HG03108 (cell line): ENCODE data around the gene AUNIP.
A peak's percentile ranks its signal among the peaks of the same experiment; 100 is the strongest.

ENCODE experiments used
- ATAC-seq: cut with Tn5 transposase; IDR thresholded peaks from one replicate; pipeline ENCODE4 v1.9.1; 2021; ENCODE audit warnings: moderate library complexity; ENCODE audit not compliant: unreplicated experiment

Gene AUNIP, protein sequence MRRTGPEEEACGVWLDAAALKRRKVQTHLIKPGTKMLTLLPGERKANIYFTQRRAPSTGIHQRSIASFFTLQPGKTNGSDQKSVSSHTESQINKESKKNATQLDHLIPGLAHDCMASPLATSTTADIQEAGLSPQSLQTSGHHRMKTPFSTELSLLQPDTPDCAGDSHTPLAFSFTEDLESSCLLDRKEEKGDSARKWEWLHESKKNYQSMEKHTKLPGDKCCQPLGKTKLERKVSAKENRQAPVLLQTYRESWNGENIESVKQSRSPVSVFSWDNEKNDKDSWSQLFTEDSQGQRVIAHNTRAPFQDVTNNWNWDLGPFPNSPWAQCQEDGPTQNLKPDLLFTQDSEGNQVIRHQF

DNA sequence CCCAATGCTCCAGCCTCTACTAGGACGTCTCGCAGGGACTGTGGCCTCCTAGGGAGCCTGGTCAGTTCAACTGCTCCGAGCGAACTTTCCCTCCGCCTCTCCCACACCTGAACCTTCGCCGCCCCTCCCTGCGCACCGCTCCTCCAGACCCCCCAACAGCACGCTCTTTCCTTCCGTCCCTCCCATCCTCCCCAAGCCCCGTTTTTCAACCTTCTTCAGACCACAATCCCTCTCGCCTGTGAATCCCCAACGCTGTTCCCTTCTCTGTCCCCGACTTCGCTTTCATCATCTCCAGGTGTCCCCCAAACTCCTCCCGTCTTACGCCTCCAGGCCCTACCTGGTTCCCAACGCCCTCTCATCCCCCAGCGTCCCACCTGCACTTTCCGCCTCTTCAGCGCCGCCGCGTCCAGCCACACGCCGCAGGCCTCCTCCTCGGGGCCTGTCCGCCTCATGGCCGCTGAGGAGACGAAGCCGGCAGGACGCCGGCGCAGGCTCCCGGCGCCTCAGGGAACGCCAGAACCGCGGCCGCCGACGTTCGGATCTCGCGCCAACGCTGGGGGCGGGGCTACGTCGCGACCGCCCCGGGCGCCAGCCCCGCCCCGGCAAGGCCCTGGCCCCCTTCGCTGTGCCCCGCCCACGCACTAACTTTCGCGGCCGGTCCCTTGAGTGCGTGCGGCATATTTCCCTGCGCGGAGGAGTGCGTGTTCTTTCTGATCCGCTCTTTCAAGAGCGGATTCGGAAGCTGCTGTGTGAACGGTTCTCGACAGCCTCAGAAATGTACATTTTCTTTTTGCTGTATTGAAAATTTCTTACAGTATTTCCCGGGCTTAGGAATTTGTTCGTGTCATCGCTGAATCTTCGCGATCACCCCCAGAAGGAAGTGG lies at the start of gene AUNIP:
TSS of gene AUNIP (minus strand) at position 552 of the 884 bp plus-strand sequence. CDS start at position 452, 100 bp downstream.
- peak; percentile 82 for ATAC-seq

DNA sequence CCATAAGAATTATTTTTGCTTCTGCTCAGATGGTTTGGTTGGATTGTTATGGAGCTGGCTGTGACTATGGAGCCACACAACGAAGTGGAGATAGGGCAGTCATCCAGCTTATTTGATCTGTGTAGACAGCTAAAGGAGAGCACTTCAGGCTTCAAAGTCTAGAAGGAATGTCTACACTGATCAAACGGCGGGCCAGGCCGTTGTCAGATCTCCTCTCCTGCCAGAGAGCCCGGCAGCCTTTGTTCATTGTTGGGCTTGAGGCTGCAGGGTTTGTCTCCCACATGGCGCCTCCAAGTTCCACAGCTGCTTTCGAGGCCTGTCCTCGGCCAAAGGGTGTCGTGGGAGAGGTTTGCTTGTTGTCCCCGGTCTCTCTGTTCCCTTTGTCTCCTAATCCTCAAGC lies 49.8 kb upstream of the AUNIP start:
- ATAC-seq: no peak

DNA sequence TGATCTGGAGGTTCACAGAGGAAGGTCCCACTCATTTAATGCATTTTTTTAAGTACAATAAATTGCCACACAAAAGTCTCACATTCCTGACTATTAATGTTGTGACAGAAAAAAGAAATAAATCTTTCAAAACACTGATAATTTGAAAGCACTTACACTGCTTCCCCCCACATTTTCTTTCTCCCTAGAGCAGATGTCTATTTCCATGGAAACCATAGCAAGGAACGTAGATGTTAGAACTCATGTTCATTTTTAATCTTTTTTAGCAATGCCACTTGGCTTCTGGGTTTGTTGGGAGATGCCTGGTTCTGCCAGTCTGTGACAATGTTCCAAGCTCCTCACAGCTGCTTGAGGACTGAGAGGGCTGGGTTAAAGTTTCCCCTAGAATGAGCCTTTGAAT lies 48.9 kb upstream of the AUNIP start:
- ATAC-seq: no peak

DNA sequence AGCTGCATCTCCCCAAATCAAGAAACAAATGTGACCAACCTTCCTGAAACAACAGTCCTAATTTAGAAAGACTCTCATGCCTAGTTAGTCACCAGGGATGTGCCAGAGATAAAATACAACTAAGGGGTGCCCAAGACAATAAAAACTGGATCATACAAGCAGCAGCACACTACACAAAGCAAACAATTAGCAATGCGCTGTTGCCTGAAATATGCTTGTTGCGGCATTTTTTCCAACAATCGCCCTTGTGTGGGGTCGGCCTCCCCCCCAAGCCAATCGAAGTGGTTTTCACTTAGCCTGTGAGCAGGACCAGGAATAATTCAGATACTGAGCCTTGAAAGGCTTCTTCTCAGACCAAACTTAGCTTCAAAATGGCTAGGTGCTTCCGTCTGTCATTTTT lies 48.3 kb upstream of the AUNIP start:
- no peak for ATAC-seq

DNA sequence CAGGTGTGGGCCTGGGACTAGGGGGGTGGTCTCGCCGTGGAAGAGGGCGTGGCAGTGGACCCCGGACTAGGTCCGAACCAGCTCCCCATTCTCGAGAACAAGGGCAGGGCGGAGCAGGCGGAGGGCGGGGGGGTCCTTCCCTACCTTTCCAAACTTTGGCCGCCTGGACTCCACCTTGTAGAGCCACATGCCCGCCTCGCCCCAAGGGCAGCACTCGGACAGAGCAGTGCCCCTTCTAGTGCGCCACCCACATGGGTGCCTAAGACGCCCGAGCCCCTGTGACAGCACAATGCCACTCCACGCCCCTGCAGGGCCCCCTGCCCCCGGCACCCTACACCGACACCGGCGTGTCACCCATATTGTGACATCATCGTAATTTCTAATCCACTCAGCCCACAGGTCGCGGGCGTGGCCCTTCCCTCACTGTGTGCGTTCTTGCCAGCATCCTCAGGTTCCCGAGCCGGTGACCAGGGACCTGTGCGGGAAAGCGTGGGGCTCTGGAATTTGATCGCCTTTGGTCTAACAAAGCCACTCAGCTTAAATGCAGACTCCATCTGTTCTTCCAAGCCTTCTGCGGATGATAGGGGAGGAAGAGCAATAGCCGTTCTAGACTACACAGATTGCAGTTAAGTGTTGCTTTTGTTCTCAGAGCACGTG lies 47.5 kb upstream of the AUNIP start:
- ATAC-seq: no peak

DNA sequence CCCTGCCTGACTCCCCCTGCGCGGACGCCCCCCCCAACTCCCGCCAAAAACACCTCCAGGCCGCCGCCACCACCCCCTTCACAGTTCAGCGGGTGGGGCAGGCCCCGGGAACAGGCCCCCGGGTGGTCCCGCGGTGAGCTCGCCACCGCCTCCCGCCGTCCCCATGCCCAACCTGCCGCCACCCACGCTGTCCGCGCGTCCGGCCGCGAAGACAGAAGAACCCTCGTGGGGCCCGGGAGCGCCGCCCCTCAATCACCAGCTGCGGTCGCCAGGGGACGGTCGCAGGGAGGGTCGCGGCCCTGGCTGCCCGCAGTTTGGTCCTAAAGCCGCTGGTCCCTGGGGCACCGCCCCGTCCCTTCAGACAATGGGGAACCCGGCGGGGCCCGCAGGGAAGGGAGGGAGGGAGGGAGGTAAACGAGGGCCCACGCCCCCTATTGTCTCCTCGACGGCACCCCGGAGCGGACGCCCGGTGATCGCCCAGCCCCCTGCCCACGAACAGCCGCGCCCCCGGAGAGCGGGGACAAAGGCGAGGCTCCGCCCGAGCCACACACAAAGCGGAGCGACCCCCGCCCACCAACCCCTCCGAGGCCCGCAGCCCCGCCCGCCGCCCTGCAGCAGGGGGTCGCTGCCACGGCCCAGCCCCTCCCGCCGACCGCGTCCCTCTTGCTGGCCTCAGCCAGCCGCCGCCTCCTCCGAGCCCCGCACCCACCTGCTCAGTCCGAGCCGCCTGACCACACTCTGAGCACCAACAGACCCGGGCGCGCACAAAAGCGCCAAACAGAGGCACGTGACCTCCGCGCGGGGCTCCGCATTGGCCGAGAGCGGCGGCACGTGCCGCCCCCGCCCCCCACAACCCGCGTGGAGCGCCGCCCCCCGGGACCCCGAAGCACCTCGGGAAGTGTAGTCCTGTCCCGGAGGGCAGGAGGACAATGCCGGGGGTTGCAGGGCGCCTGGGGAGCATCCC lies 46.7 kb upstream of the AUNIP start, which contains the start of gene STMN1:
TSS of gene STMN1 (minus strand) at position 740 of the 964 bp plus-strand sequence. CDS start 1,743 bp downstream, outside the sequence.
- peak; percentile 73 for ATAC-seq

DNA sequence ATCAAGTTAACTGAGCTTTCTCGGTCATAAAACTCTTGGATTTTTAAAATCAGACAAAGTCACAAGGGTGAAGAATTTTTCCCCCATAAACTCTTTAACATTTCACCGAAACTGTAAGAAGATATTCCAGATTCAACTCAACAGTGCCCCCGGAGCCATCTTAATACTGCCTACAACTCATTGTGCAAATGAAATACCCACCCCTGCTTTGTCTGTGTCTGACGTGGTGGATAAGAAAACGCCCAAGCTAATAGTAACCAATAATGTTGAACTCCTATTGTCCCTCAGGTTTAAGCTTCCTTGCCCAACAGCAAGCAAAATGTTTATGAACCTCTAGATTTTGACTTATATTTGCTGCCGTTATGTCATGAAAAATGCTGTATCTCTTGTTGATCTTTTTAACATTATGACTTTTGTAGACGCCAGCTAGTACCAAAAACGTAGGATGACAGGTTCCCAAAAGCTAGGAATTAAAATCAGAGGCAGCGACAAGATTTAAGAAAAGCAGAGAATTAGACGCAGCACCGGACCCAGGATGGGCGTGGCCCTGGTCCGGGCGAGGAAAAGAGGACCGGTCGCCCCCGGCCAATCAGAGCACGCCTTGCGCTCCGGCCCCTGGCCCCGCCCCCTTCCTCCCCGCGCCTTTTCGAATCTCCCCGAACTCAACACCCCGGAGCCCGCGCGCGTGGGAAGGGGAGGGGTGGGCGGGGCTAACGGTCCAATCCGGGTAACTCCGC lies 45.9 kb upstream of the AUNIP start:
- ATAC-seq: peak; percentile 65

DNA sequence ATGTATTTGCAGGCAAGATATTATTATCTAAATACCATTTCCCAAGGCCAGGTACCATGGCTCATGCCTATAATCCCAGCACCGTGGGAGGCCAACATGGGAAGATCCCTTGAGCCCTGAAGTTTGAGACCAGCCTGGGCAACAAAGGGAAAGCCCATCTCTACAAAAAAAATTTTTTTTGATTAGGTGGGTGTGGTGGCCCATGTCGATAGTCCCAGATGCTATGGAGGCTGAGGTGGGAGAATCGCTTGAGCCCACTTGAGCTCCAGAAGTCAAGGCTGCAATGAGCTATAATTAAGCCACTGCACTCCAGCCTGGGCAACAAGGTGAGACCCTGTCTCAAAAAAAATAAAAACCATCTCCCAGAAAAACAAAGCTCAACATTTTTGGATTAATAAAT lies 44.7 kb upstream of the AUNIP start:
- no peak for ATAC-seq

DNA sequence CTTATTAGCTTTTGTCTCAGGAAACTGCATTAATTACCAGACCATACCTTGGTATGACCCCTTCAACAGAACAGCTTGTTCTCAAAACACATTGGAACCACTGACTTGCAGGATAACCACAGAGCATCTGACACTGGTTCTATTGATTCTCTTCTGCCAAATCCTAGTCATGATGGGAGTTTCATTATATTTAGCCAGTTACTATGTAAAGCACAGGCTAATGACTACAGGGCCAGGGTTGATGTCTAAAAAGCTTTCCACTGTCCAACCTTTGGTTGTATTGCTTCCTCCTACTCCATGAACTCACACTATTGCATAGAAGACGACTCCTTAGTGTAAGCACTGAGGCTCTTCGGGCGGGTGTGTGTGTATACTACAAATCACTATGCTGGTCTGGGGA lies 43.2 kb upstream of the AUNIP start:
- ATAC-seq: no peak

DNA sequence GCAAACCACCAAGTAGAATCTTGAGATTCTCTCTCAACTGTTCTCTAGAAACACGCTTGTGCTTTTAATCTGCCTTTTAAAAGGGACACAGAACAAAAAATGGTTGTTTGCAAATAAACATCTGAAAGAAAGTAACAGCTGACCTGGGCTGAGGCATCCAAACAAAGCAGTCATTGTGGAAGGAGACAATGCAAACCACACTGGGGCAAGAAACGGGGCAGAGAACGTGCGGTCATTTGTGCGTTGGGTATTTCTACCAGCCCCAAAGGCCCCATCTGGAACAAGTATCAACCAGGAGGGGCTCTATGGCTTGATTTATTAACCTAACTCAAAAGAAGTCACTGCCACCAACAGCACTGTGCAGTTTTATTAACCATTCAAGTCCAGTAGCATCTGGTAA lies 41.0 kb upstream of the AUNIP start:
- ATAC-seq: no peak

DNA sequence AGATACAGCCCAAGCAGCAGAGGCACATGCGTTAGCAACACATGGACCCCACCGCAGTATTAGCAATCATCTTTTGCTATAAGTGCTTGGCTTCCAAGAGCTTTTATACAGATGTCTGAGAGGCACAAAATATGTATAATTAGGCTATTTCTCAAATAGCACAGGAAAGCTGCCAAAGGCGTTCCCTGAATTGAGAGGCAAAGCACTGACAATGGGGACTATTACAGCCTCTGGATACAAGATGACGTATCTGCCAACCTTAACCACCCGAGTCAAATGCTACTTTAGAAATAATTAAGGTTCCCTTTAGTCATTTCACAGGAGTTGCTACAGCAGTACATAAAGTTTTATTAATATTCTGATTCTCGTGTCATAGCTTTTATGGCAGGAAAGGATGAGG lies 40.5 kb upstream of the AUNIP start:
- no peak for ATAC-seq

DNA sequence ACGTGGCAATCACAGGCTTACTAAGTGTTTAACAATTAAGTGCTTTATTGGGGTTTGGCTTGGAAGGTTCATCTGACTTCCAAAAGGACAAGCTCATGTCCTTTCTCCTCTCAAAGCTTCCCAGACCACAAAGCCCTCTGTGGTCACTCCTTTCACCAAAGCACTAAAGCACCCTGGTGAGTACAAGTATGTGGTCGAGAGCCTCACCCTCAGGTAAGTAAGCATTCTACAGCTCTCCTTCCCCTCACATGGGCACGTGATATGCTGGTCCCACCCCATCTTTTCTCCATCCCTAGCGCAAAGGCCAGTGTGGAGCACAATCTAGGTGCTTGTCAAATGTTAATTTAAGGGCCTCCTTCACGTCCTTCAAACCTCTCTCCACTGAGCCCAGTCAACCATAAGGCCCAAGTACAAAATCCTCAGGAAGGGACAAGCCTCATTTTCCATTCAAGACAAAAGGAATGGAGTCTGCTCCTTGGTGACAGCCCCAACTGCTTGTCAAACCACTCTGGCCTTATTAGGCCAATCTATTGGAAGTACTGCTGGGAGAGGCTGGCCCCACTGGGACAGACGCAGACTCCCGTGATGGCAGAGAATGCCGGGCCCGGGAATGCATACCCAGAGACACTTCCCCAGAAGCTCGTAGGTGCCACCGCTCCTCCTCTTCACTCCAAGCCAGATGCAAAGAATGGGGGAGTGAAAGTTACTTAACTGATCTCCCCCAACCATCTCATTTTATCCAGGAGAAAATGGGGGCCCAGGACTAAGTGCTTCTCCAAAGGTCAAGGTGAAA lies 39.2 kb upstream of the AUNIP start:
- ATAC-seq: no peak

DNA sequence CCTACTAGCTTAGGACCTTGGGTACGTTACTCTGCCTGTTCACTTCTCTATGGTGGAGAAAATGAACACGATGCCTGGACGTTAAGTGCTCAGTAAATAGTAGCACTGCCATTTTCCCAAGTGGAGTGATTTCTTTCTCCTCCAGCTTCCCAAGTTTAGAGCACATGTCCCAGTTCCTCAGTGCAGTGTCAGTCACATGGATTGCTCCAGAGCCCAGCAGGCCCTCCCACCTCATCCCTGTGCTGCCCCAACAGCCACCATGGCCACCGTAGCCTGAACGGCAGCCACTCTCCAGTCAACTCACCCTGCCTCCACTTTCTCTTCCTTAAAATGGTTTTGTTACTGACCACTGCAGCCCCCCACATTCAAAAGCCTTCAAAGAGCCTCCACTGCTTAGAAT lies 38.5 kb upstream of the AUNIP start:
- ATAC-seq: no peak

DNA sequence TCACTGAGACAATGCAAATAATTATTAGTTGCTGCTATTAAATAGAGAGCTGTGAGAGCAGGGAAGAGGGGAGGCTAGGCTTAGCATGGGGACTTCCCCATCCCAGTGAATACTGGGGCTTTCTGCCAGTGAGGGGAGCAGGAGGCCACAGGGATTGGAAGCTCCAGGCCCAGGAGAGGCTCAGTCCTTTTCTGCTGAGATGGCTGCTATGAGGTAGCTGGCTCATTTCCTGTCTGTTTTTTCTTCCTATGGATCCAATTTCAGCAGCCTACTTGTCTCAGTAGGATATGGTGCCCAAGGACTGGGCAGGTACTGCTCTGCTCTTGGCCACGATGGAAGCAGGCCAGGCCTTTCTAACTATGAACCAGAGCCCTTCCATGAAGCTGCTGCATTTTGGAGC lies 37.0 kb upstream of the AUNIP start:
- ATAC-seq: no peak

DNA sequence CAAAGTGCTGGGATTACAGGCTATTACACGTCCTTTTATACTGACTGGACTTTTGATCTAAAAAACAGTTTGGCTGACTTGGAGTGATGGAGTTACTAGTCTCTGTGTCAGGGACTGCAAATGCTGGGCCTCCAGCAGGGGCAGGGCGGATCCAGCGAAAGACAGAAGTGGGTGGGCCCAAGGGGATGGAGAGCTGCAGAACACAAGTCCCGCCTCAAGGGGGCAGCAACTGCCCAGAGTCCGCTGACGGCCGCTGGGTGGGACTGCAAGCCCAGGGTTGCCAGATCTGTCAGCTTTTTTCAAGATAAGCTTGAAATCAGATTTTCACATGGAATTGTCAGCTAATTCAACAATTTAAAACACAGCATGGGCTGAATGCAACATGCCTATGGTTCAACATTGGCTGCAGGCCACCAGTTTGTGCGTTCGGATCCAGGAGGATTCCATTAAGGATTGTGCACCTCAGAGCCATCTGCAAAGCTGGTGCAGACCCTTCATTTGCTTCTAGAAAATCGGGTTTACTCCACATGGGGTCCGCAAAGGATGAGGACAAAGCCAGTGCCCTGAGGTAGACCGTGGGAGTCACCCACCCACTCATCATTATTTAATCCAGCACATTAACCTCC lies 36.2 kb upstream of the AUNIP start:
- peak; percentile 69 for ATAC-seq

DNA sequence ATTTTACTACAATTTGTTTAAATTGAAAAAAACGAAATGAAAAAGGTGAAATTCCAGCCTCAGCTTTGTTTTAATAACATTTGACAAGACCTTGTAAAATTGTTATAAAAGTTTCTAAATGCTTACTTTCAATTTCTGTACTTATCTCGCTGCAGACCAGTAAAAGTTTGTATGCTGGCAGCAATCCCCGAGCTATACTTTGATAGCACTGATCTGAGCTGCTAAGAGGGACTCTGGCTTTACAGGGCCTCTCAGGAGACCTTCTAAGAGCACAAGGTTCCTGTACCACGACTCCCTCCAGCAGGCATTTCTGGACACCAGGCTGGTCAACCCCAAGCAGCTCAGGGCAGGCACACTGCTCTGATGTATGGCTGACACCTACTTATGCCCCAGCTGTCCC lies 33.9 kb upstream of the AUNIP start:
- ATAC-seq: no peak

DNA sequence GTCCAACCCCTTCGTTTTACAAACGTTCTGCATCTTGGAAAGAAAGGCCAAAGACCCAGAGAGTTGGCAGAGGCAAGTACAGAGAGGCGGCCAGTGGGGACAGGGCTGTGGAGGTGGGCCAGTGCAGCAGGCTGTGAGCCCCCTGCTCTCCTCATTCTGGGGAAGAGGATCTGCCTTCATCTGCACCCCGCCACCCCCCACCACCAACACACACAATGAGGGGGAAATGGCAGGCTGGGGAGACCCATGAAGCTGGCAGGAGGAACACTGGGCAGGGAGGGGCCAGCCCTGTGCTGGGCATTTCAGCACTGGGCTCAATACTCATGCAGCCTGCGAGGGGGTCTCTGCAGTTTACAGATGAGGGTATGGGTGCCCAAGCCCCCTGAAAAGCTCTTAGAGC lies 32.3 kb upstream of the AUNIP start:
- ATAC-seq: no peak

DNA sequence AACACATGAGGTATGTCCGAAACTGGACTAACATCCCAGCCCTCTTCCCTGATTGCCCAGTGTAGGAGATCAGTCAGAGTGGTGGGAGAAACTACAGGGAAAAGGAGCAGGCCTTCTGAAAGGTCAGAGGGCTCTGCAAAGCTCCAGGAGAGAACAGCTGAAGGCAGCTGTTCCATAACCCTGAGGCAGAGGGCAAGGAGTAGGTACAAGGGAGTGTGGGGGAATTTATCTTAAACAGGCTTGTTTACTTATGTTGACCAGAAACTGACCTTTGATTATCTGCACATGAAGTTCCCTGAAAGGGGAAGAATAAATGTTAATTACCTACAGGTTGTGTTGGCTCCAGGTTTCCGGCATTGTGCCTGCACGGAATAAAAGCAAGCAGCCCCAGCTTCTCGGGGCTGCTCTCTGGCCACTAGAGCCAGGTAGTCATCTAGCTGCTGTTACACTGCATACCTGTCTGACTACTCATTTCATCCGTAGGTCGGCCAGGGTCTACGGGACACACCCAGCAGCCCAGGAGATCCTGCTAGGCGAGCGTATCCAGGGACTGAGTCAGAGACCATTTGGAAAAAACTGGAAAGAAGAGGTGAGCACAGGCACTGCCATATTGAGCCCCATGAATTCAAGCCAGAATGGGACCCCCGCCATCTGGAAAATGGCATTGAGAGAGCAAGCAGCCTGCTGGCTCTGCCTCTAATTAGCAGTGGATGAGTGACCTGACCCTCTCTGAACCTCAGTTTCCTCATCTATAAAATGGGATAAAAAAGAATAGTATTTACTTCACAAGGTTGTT lies 31.2 kb upstream of the AUNIP start:
- no peak for ATAC-seq
